ENCODE data around the gene CRNN. TPM values are rescaled to one million over a fixed set of nuclear protein-coding genes. Genes with fewer than 3 reads are reported as not detected.

The CRNN gene
- total RNA-seq, 1 donor, result not detected

Small RNA genes lying within 50 kb of the gene (small RNA-seq; reads per million reads assigned to genes)
- gene HMGN3P1, result not detected

Other genes with a start within 250 kb of the CRNN start
- not detected in 2 replicates for gene HRNR, start 190.1 kb downstream of the CRNN start, total RNA-seq
- under 0.01 TPM in 1 of 2 replicates, not detected in the other for gene FLG, start 89.0 kb downstream of the CRNN start, total RNA-seq
- not detected in 2 replicates for gene FLG2, start 54.3 kb downstream of the CRNN start, total RNA-seq
- not detected in 2 replicates for gene LCE5A, start 96.5 kb upstream of the CRNN start, total RNA-seq
- not detected in 2 replicates for gene CRCT1, start 100.2 kb upstream of the CRNN start, total RNA-seq
- not detected in 2 replicates for gene LCE3E, start 152.5 kb upstream of the CRNN start, total RNA-seq
- not detected in 2 replicates for gene LCE3D, start 166.3 kb upstream of the CRNN start, total RNA-seq
- not detected in 2 replicates for gene LCE3C, start 186.0 kb upstream of the CRNN start, total RNA-seq
- not detected in 2 replicates for gene LCE3B, start 199.5 kb upstream of the CRNN start, total RNA-seq
- not detected in 2 replicates for gene LCE3A, start 208.8 kb upstream of the CRNN start, total RNA-seq
- gene LCE2D, start 249.1 kb upstream of the CRNN start, total RNA-seq, result not detected in 2 replicates